ENCODE measurements around the gene ASAP3.
"Not testable (repeated sequence)": the region's sequence is repeated elsewhere in the genome, so short reads cannot be mapped to it uniquely, and the experiment has no call there.

ASAP3 gene

GRCh38 chr1:23509896-23510295 is 25.9 kb upstream of the ASAP3 start:
- no peak for TF ChIP-seq EZH2 (optimal IDR thresholded peaks at IDR 0.05; ENCODE audit: low read depth, low read length)
- no peak overlapping the region for H3K27ac ChIP-seq (ENCODE audit: low read length)
- no peak overlapping the region for H3K4me3 ChIP-seq (ENCODE audit: low read length)

GRCh38 chr1:23506376-23507107 is 22.6 kb upstream of the ASAP3 start:
- Histone ChIP-seq H3K27me3 (replicated peaks; ENCODE audit: insufficient read depth, low read length) (no peaks in the 10 kb centered on the region), H3K4me1 (ENCODE audit: low read length) (no peaks in the 10 kb centered on the region), H3K9ac (ENCODE audit: low read length) (no peak overlapping the region), H3K9me2 (replicated peaks; ENCODE audit: insufficient read depth, low read length) (no peaks in the 10 kb centered on the region), H4K20me1 (ENCODE audit: insufficient read depth, low read length) (no peaks in the 10 kb centered on the region), H3K36me3 (replicated peaks; ENCODE audit: insufficient read depth, low read length) (peaks cover 30% of the 10 kb centered on the region), H3K9me3 (replicated peaks; ENCODE audit: insufficient read depth, low read length) (no peaks in the 10 kb centered on the region), H2AFZ (ENCODE audit: low read length) (no peak overlapping the region), H3K4me3 (ENCODE audit: low read length) (no peak overlapping the region), H3K4me2 (ENCODE audit: low read depth, low read length) (no peak overlapping the region), H3F3A (ENCODE audit: insufficient read depth, low read length) (peaks cover 14% of the 10 kb centered on the region), H3K79me2 (ENCODE audit: low read length) (peaks cover 28% of the 10 kb centered on the region), H3K27ac (ENCODE audit: low read length) (no peak overlapping the region)
- DNase-seq = no peak
- no peak for TF ChIP-seq EZH2phosphoT487 (IDR thresholded peaks at IDR 0.05; ENCODE audit: low read length)
- no peak for TF ChIP-seq EZH2 (optimal IDR thresholded peaks at IDR 0.05; ENCODE audit: low read depth, low read length)
- TF ChIP-seq, protein P1, sequence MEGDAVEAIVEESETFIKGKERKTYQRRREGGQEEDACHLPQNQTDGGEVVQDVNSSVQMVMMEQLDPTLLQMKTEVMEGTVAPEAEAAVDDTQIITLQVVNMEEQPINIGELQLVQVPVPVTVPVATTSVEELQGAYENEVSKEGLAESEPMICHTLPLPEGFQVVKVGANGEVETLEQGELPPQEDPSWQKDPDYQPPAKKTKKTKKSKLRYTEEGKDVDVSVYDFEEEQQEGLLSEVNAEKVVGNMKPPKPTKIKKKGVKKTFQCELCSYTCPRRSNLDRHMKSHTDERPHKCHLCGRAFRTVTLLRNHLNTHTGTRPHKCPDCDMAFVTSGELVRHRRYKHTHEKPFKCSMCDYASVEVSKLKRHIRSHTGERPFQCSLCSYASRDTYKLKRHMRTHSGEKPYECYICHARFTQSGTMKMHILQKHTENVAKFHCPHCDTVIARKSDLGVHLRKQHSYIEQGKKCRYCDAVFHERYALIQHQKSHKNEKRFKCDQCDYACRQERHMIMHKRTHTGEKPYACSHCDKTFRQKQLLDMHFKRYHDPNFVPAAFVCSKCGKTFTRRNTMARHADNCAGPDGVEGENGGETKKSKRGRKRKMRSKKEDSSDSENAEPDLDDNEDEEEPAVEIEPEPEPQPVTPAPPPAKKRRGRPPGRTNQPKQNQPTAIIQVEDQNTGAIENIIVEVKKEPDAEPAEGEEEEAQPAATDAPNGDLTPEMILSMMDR (IDR thresholded peaks at IDR 0.05; ENCODE audit: low read length) = no peak

More at GRCh38 chr1:23509896-23510295, 25.9 kb upstream of the ASAP3 start:
- Histone ChIP-seq H3K79me2 (ENCODE audit: low read length) (peaks cover 57% of the 10 kb centered on the region), H4K20me1 (ENCODE audit: insufficient read depth, low read length) (no peaks in the 10 kb centered on the region), H3K9me2 (replicated peaks; ENCODE audit: insufficient read depth, low read length) (no peaks in the 10 kb centered on the region), H3K9ac (ENCODE audit: low read length) (no peak overlapping the region), H2AFZ (ENCODE audit: low read length) (no peak overlapping the region), H3F3A (ENCODE audit: insufficient read depth, low read length) (peaks cover 22% of the 10 kb centered on the region), H3K9me3 (replicated peaks; ENCODE audit: insufficient read depth, low read length) (no peaks in the 10 kb centered on the region), H3K4me1 (ENCODE audit: low read length) (no peaks in the 10 kb centered on the region), H3K4me2 (ENCODE audit: low read depth, low read length) (no peak overlapping the region), H3K36me3 (replicated peaks; ENCODE audit: insufficient read depth, low read length) (peaks cover 40% of the 10 kb centered on the region), H3K27me3 (replicated peaks; ENCODE audit: insufficient read depth, low read length) (no peaks in the 10 kb centered on the region)
- no peak for DNase-seq

DNA sequence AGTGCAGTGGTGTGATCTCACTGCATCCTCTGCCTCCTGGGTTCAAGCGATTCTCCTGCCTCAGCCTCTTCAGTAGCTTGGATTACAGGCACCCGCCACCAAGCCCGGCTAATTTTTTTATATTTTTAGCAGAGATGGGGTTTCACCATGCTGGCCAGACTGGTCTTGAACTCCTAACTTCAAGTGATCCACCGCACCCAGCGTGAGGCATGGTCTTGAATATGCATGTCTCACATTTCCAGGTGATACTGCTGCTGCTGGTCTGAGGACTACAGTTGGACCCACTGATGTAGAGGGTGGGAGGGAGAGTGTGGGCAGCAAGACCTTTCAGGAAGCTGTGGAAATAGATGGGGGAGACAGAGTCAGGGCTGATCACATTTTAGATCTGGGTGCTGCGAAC is 21.9 kb upstream of the ASAP3 start:
- H2AFZ ChIP-seq (ENCODE audit: low read length) = no peak overlapping the region
- H3K4me3 ChIP-seq (ENCODE audit: low read length) = no peak overlapping the region
- H3K79me2 ChIP-seq (ENCODE audit: low read length) = peaks cover 21% of the 10 kb centered on the region
- no peaks in the 10 kb centered on the region for H3K4me1 ChIP-seq (ENCODE audit: low read length)
- H3K4me2 ChIP-seq (ENCODE audit: low read depth, low read length) = no peak overlapping the region
- no peaks in the 10 kb centered on the region for H3K27me3 ChIP-seq (replicated peaks; ENCODE audit: insufficient read depth, low read length)
- H3K9me2 ChIP-seq (replicated peaks; ENCODE audit: insufficient read depth, low read length) = no peaks in the 10 kb centered on the region
- DNase-seq = no peak
- no peak overlapping the region for H3K9ac ChIP-seq (ENCODE audit: low read length)
- peaks cover 25% of the 10 kb centered on the region for H3K36me3 ChIP-seq (replicated peaks; ENCODE audit: insufficient read depth, low read length)
- peaks cover 14% of the 10 kb centered on the region for H3F3A ChIP-seq (ENCODE audit: insufficient read depth, low read length)
- TF ChIP-seq EZH2 (optimal IDR thresholded peaks at IDR 0.05; ENCODE audit: low read depth, low read length) = no peak
- TF ChIP-seq, protein P1 (IDR thresholded peaks at IDR 0.05; ENCODE audit: low read length) = no peak
- TF ChIP-seq EZH2phosphoT487 (IDR thresholded peaks at IDR 0.05; ENCODE audit: low read length) = no peak
- no peaks in the 10 kb centered on the region for H3K9me3 ChIP-seq (replicated peaks; ENCODE audit: insufficient read depth, low read length)
- H4K20me1 ChIP-seq (ENCODE audit: insufficient read depth, low read length) = no peaks in the 10 kb centered on the region
- H3K27ac ChIP-seq (ENCODE audit: low read length) = no peak overlapping the region

GRCh38 chr1:23504156-23504555 is 20.2 kb upstream of the ASAP3 start:
- not testable (repeated sequence) for H3K27me3 ChIP-seq (replicated peaks; ENCODE audit: insufficient read depth, low read length); H3K27ac ChIP-seq (ENCODE audit: low read length); H3K9ac ChIP-seq (ENCODE audit: low read length); H2AFZ ChIP-seq (ENCODE audit: low read length); H4K20me1 ChIP-seq (ENCODE audit: insufficient read depth, low read length); H3K9me2 ChIP-seq (replicated peaks; ENCODE audit: insufficient read depth, low read length); H3K36me3 ChIP-seq (replicated peaks; ENCODE audit: insufficient read depth, low read length); H3K79me2 ChIP-seq (ENCODE audit: low read length); DNase-seq; H3K4me3 ChIP-seq (ENCODE audit: low read length); H3K4me2 ChIP-seq (ENCODE audit: low read depth, low read length); H3K4me1 ChIP-seq (ENCODE audit: low read length); H3K9me3 ChIP-seq (replicated peaks; ENCODE audit: insufficient read depth, low read length)
- peaks cover 14% of the 10 kb centered on the region for H3F3A ChIP-seq (ENCODE audit: insufficient read depth, low read length)

Measured in MM.1S (cell line).